GM18951 (cell line): ENCODE data around the gene GLTPD2.

Source experiments
- POLR2A ChIP-seq: IDR thresholded peaks from 4 replicates; pipeline ENCODE4 v1.6.1; 2011; ENCODE audit warnings: mild to moderate bottlenecking; ENCODE audit not compliant: insufficient read length, insufficient read depth; ENCODE audit errors: extremely low read depth
- in situ Hi-C: fragments of 300-500 bp; cut with MboI; formaldehyde crosslinking; loops from one replicate; pipeline ENCODE4 v1.12.0; 2022; ENCODE audit warnings: low sequenced_read_pairs, mixed read lengths, inconsistent platforms; ENCODE audit not compliant: unreplicated experiment

GLTPD2 gene

GRCh38 chr17:4837471-4838308 lies 48.9 kb downstream of the GLTPD2 start:
- in situ Hi-C loops, result no loop called here
- no peak for TF ChIP-seq POLR2A

- TF ChIP-seq POLR2A, result no peak
- in situ Hi-C loops, result no loop called here
Observed at GRCh38 chr17:4838309-4838785, 49.6 kb downstream of the GLTPD2 start.

GRCh38 chr17:4839221-4839620 lies 50.5 kb downstream of the GLTPD2 start:
- no peak for TF ChIP-seq POLR2A
- in situ Hi-C loops, result no loop called here
